Body of pancreas (tissue), 4 donors: ENCODE measurements around the gene GSDME. TPM values are rescaled to one million over a fixed set of nuclear protein-coding genes. Genes with fewer than 3 reads are reported as not detected.

Experiments
- ATAC-seq: fragments of 150-250 bp; one replicate; pipeline ENCODE4 v1.9.1; 2016
- DNase-seq, 4 donors: peaks; one replicate each; pipeline ENCODE4 v3.0.0-alpha.2; 2019
- H3K27ac ChIP-seq, 4 donors: fragments of 200-600 bp; sonication (generic); 1 replicate in 3 of 4; 2 replicates in 1 of 4; pipeline versions ENCODE4 v1.5.1 to v1.6.1; 2016 to 2019; ENCODE audit warnings: mild to moderate bottlenecking in 1 of 4, mixed read lengths in 1 of 4, moderate library complexity in 1 of 4
- H3K27me3 ChIP-seq, 2 donors: fragments of 200-600 bp; sonication (generic); one replicate each; pipeline ENCODE4 v1.6.0; 2016; ENCODE audit warnings: mild to moderate bottlenecking in 1 of 2
- H3K36me3 ChIP-seq, 2 donors: fragments of 200-600 bp; sonication (generic); replicated peaks in 1 of 2; 2 replicates each; pipeline ENCODE4 v1.5.1; 2016; ENCODE audit warnings: low read depth in 2 of 2; ENCODE audit not compliant: insufficient read depth in 1 of 2
- H3K4me1 ChIP-seq: fragments of 200-600 bp; sonication (generic); one replicate; pipeline ENCODE4 v1.6.0; 2016
- H3K4me3 ChIP-seq, 2 donors: fragments of 200-600 bp; sonication (generic); 1 replicate in 1 of 2; 2 replicates in 1 of 2; pipeline ENCODE4 v1.5.1; 2016 to 2019
- H3K9me3 ChIP-seq, 3 donors: fragments of 200-600 bp; sonication (generic); 1 replicate in 2 of 3; 2 replicates in 1 of 3; pipeline ENCODE4 v1.5.1; 2016
- POLR2A ChIP-seq, 3 donors: fragments of 450-650 bp; IDR thresholded peaks; one replicate each; pipeline ENCODE4 v1.6.1; 2016; ENCODE audit warnings: antibody characterized with exemption in 3 of 3, mild to moderate bottlenecking in 2 of 3
- WGBS, 2 donors: methylation state at CpG; one replicate each; pipeline ENCODE4 v1.1.5; 2017; 5-methylcytosine and 5-hydroxymethylcytosine counted together
- intact Hi-C: fragments of 100-400 bp; cut with DNase I; formaldehyde crosslinking; loops from one replicate; pipeline ENCODE4 v1.15.1; 2023
- total RNA-seq, 2 donors: library from RNA; depleted of rRNA; stranded (reverse); fragments of >200 nt; gene quantifications; one replicate each; pipeline ENCODE4 v1.1.0, GENCODE V29; 2016
- TF ChIP-seq, protein P1 (sequence below), 7 experiments: fragments of 450-650 bp in 4 of 7; fragments of 200-600 bp in 3 of 7; sonication (generic) in 3 of 7; IDR thresholded peaks; one replicate each; pipeline ENCODE4 v1.5.1; 2016 to 2019; ENCODE audit warnings: antibody characterized with exemption in 7 of 7

The GSDME gene
- total RNA-seq, 2 donors from 2014 or later: 3.6 to 5.3 TPM

DNA sequence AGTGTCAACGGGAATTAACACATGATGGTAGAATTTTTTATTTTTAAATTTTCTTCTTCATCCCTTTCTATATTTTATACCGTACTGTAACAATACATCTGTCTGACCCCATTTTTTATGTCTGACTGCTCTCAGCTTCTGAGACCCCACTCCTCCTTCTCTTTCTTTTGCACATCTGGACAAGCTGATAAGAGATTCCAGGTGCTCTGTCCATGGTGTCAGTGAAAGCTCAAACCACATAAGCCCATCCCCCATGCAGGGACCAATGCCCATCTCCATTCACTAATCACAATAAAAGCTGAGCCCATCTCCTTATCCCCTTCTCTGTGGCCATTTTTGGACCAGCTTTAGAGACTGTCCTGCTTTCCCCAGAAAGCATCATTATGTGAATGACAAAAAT is 8.7 kb downstream of the GSDME start:
- no peak for TF ChIP-seq POLR2A (IDR thresholded peaks at IDR 0.05)
- TF ChIP-seq, protein P1, sequence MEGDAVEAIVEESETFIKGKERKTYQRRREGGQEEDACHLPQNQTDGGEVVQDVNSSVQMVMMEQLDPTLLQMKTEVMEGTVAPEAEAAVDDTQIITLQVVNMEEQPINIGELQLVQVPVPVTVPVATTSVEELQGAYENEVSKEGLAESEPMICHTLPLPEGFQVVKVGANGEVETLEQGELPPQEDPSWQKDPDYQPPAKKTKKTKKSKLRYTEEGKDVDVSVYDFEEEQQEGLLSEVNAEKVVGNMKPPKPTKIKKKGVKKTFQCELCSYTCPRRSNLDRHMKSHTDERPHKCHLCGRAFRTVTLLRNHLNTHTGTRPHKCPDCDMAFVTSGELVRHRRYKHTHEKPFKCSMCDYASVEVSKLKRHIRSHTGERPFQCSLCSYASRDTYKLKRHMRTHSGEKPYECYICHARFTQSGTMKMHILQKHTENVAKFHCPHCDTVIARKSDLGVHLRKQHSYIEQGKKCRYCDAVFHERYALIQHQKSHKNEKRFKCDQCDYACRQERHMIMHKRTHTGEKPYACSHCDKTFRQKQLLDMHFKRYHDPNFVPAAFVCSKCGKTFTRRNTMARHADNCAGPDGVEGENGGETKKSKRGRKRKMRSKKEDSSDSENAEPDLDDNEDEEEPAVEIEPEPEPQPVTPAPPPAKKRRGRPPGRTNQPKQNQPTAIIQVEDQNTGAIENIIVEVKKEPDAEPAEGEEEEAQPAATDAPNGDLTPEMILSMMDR (IDR thresholded peaks at IDR 0.05): no peak
- H3K4me3 ChIP-seq: no peak overlapping the region
- H3K27me3 ChIP-seq: no peaks in the 10 kb centered on the region
- DNase-seq (no peak), ATAC-seq (no peak)
- H3K27ac ChIP-seq: no peak overlapping the region
- no peaks in the 10 kb centered on the region for H3K4me1 ChIP-seq
- WGBS, 2 donors: 90 to 91% methylated on average over 2 of the region's 2 CpGs
- H3K36me3 ChIP-seq: no peaks in the 10 kb centered on the region
- intact Hi-C loops: no loop called here
- H3K9me3 ChIP-seq: no peaks in the 10 kb centered on the region

DNA sequence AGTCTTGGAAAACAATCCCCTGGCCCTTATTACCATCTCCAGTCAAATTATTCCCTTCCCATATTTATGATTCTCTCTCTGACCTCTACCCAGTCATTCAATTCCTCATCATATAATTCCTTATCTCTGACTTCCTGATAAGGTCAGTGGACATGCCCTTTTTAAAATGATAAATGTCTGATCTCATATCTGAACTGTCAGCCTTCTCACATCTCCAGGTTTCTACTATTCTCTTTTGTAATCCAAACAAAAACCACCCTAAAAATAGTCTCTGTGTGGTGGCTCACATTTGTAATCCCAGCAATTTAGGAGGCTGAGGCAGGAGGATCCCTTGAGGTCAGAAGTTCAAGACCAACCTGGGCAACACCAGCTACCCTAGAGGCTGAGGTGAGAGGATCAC is 11.9 kb downstream of the GSDME start:
- Histone ChIP-seq H3K27me3 (no peaks in the 10 kb centered on the region), H3K27ac (no peak overlapping the region), H3K4me3 (no peak overlapping the region), H3K4me1 (no peaks in the 10 kb centered on the region), H3K9me3 (no peaks in the 10 kb centered on the region), H3K36me3 (no peaks in the 10 kb centered on the region)
- TF ChIP-seq POLR2A (IDR thresholded peaks at IDR 0.05): no peak
- TF ChIP-seq, protein P1 (IDR thresholded peaks at IDR 0.05): no peak
- DNase-seq (no peak), ATAC-seq (no peak)
- intact Hi-C loops: no loop called here

DNA sequence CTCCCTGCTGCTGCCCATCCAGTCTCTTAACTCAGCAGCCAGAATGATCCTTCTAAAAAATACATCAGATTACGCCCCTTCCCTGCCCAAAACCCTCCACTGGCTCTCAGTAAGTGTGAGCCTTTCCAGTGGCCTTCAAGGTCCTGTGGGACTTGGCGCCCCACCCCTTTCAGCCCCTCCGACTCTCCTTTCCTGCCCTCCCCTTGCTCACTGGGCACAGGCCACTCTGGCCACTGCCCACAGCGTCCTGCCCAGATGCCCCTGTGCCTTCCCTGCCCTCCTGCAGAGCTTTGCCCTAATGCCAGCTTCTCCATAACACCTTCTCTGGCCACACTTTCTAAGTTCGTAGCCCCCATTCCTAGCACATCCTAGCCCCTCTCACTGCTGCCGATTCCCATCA is 13.8 kb downstream of the GSDME start:
- Histone ChIP-seq H3K4me3 (no peak overlapping the region), H3K27ac (no peak overlapping the region), H3K27me3 (no peaks in the 10 kb centered on the region), H3K36me3 (no peaks in the 10 kb centered on the region), H3K9me3 (no peaks in the 10 kb centered on the region), H3K4me1 (no peaks in the 10 kb centered on the region)
- intact Hi-C loops: no loop called here
- WGBS, 2 donors: 84 to 86% methylated on average over 6 of the region's 6 CpGs
- no peak for TF ChIP-seq POLR2A (IDR thresholded peaks at IDR 0.05)
- TF ChIP-seq, protein P1 (IDR thresholded peaks at IDR 0.05): no peak
- ATAC-seq (no peak), DNase-seq (no peak)

DNA sequence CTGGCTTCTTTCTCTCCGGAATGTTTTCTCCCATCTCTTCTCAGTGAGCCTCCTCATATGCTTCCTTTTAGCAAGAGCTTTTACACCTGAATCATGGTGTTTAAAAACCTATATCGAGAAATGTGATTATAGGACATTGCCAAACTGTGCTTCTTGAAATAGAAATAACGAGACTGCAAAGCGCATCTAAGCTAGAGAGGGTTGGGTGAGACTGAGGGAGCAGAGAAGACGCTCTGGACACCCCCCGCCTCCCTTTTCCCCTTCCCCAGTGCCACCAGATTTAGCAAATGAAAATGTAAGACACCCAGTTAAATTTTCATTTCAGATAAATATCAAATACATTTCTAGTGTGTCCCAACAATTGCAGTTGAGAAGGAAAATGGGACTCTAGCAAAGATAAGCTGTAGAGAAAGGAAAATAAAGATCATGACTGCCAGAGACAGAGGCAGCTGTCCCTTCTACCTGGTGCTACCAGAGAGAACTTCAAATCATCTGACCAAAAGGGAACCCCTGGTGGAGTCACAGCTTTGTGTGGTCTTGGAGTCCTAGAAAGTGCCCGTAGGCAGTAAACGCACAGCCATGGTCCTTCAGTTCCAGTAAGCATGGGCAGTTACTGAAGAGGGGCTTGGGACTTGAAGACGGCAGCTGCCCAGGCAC is 14.6 kb downstream of the GSDME start:
- DNase-seq (no peak), ATAC-seq (no peak)
- intact Hi-C loops: no loop called here
- Histone ChIP-seq H3K27ac (no peak overlapping the region), H3K9me3 (no peaks in the 10 kb centered on the region), H3K27me3 (no peaks in the 10 kb centered on the region), H3K36me3 (no peaks in the 10 kb centered on the region), H3K4me3 (no peak overlapping the region), H3K4me1 (no peaks in the 10 kb centered on the region)
- TF ChIP-seq POLR2A (IDR thresholded peaks at IDR 0.05): no peak
- TF ChIP-seq, protein P1 (IDR thresholded peaks at IDR 0.05): no peak
- 81 to 89% methylated on average over 9 of the region's 9 CpGs for WGBS, 2 donors
